NT2/D1 (cell line): ENCODE measurements around the gene ZYG11A.

ENCODE experiments used
- YY1 ChIP-seq: IDR thresholded peaks from 2 replicates; pipeline ENCODE4 v1.6.1; 2011; ENCODE audit not compliant: insufficient read length, insufficient read depth
- ZNF274 ChIP-seq: IDR thresholded peaks from 2 replicates; pipeline ENCODE4 v1.6.1; 2011; ENCODE audit warnings: mild to moderate bottlenecking, low read depth, low read length

GRCh38 chr1:52801011-52801410, 41.5 kb upstream of the ZYG11A start:
- no peak for TF ChIP-seq ZNF274
- no peak for TF ChIP-seq YY1
